CD4-positive, alpha-beta memory T cell (primary cell): Measurements from ENCODE around the gene LGR4. TPM values are rescaled to one million over a fixed set of nuclear protein-coding genes. Genes with fewer than 3 reads are reported as not detected.

Source experiments
- microRNA-seq: library from miRNA; unstranded; fragments of <30 nt; microRNA quantifications from one replicate; pipeline ENCODE4 v1.2.0, GENCODE V29; 2021; ENCODE audit warnings: borderline replicate concordance, borderline number of aligned reads, borderline microRNAs expressed, mixed read lengths
- polyA plus RNA-seq, 2 donors: library from polyadenylated mRNA; unstranded; fragments of 300-500 nt; fragmentation: Illumina TruSeq; gene quantifications; one replicate each; pipeline ENCODE4 v1.2.3, GENCODE V29; 2021
- total RNA-seq, 2 experiments: library from RNA; stranded (reverse); gene quantifications; one replicate each; pipeline ENCODE4 v1.2.3, GENCODE V29; 2021

LGR4 gene
- total and polyA plus RNA-seq, 4 experiments from 2014 or later = 0.03 to 1.6 (median 0.58) TPM

Small RNAs within 50 kb of the gene (microRNA-seq; reads per million reads assigned to microRNA genes)
- gene MIR8087 = not detected

Other genes starting within 250 kb of the LGR4 start
- 1 to 10 TPM; 3.3 to 3.7 TPM for gene CCDC34, start 109.6 kb downstream of the LGR4 start, total RNA-seq
- gene CCDC34, start 109.6 kb downstream of the LGR4 start, polyA plus RNA-seq = 1 to 10 TPM in 1 of 2 donors, under 1 TPM in 1; 0.94 to 2.1 TPM
- 10 to 100 TPM; 30.7 to 31.8 TPM for gene LIN7C, start 34.0 kb upstream of the LGR4 start, total RNA-seq
- gene LIN7C, start 34.0 kb upstream of the LGR4 start, polyA plus RNA-seq = 10 to 100 TPM; 16.4 to 17.8 TPM
- not detected for gene BDNF, start 227.7 kb upstream of the LGR4 start, total RNA-seq
- gene BDNF, start 227.7 kb upstream of the LGR4 start, polyA plus RNA-seq = not detected